Neural crest cell (in vitro differentiated cells): ENCODE data around the gene SPDYE3. TPM values are rescaled to one million over a fixed set of nuclear protein-coding genes. Genes with fewer than 3 reads are reported as not detected.
A peak's percentile ranks its signal among the peaks of the same experiment; 100 is the strongest.

Experiments used
- DNase-seq: peaks from one replicate; pipeline ENCODE4 v3.0.0; 2021; ENCODE audit warnings: low read depth, mixed read lengths, low spot score
- H3K27ac Mint-ChIP-seq: one replicate; pipeline ENCODE4 v1.8.0; 2021; ENCODE audit warnings: mild to moderate bottlenecking, mixed read lengths; ENCODE audit not compliant: unreplicated experiment
- H3K27me3 Mint-ChIP-seq: 2 replicates; pipeline ENCODE4 v1.8.0; 2021; ENCODE audit warnings: low read depth, mild to moderate bottlenecking, mixed read lengths
- H3K36me3 Mint-ChIP-seq: 2 replicates; pipeline ENCODE4 v1.8.0; 2021; ENCODE audit warnings: low read depth, mild to moderate bottlenecking, mixed read lengths
- H3K4me1 Mint-ChIP-seq: 2 replicates; pipeline ENCODE4 v1.8.0; 2021; ENCODE audit warnings: mixed read lengths
- H3K4me3 Mint-ChIP-seq: one replicate; pipeline ENCODE4 v1.8.0; 2021; ENCODE audit warnings: mild to moderate bottlenecking, mixed read lengths
- H3K9me3 Mint-ChIP-seq: 2 replicates; pipeline ENCODE4 v1.8.0; 2021; ENCODE audit warnings: mixed read lengths
- CTCF ChIP-seq: fragments of 200-600 bp; sonication (generic); conservative IDR thresholded peaks from 2 replicates; pipeline ENCODE4 v1.5.0; 2021; ENCODE audit warnings: antibody characterized with exemption, mild to moderate bottlenecking
- total RNA-seq: library from RNA; stranded (reverse); gene quantifications from 2 replicates; pipeline ENCODE4 v1.2.1, GENCODE V29; 2021

SPDYE3 gene
- total RNA-seq, 1 donor from 2014 or later = not detected

GRCh38 chr7:100367676-100368613 lies 60.4 kb downstream of the SPDYE3 start:
- peaks cover 2% of the 10 kb centered on the region for H3K27me3 Mint-ChIP-seq
- no peak for TF ChIP-seq CTCF
- H3K4me1 Mint-ChIP-seq = peaks cover 11% of the 10 kb centered on the region
- no peaks in the 10 kb centered on the region for H3K9me3 Mint-ChIP-seq
- H3K27ac Mint-ChIP-seq = peak overlapping the region; percentile 71
- peaks cover 19% of the 10 kb centered on the region for H3K36me3 Mint-ChIP-seq
- H3K4me3 Mint-ChIP-seq = peak overlapping the region; percentile 47
- DNase-seq = no peak

GRCh38 chr7:100369105-100369504 lies 61.6 kb downstream of the SPDYE3 start:
- TF ChIP-seq CTCF = no peak
- Mint-ChIP-seq H3K27ac (no peak overlapping the region), H3K36me3 (peaks cover 12% of the 10 kb centered on the region), H3K4me3 (no peak overlapping the region), H3K27me3 (peaks cover 2% of the 10 kb centered on the region), H3K4me1 (peaks cover 11% of the 10 kb centered on the region), H3K9me3 (no peaks in the 10 kb centered on the region)
- no peak for DNase-seq

GRCh38 chr7:100370303-100370702 lies 62.8 kb downstream of the SPDYE3 start:
- Mint-ChIP-seq H3K27me3 (peaks cover 2% of the 10 kb centered on the region), H3K4me1 (peaks cover 11% of the 10 kb centered on the region), H3K4me3 (peak overlapping the region; percentile 29), H3K9me3 (no peaks in the 10 kb centered on the region), H3K36me3 (peaks cover 5% of the 10 kb centered on the region), H3K27ac (peak overlapping the region; percentile 8)
- no peak for DNase-seq
- no peak for TF ChIP-seq CTCF

- no peak for DNase-seq
- no peaks in the 10 kb centered on the region for H3K9me3 Mint-ChIP-seq
- peaks cover 2% of the 10 kb centered on the region for H3K27me3 Mint-ChIP-seq
- H3K4me1 Mint-ChIP-seq = peaks cover 11% of the 10 kb centered on the region
- H3K4me3 Mint-ChIP-seq = peak overlapping the region; percentile 49
- H3K27ac Mint-ChIP-seq = no peak overlapping the region
- peaks cover 2% of the 10 kb centered on the region for H3K36me3 Mint-ChIP-seq
- TF ChIP-seq CTCF = no peak
Observed at GRCh38 chr7:100370746-100371145, 63.2 kb downstream of the SPDYE3 start.

- Mint-ChIP-seq H3K4me1 (peaks cover 11% of the 10 kb centered on the region), H3K27me3 (peaks cover 2% of the 10 kb centered on the region), H3K36me3 (peaks cover 2% of the 10 kb centered on the region), H3K27ac (no peak overlapping the region), H3K4me3 (peak overlapping the region; percentile 6), H3K9me3 (no peaks in the 10 kb centered on the region)
- no peak for TF ChIP-seq CTCF
- DNase-seq = no peak
Observed at GRCh38 chr7:100371561-100372171, 64.2 kb downstream of the SPDYE3 start.

Other genes with a start within 250 kb of the SPDYE3 start
- gene ZNF3, start 226.0 kb upstream of the SPDYE3 start, total RNA-seq = 67.1 and 72.3 TPM in 2 replicates
- 142 and 160 TPM in 2 replicates for gene COPS6, start 218.7 kb upstream of the SPDYE3 start, total RNA-seq
- gene MCM7, start 206.3 kb upstream of the SPDYE3 start, total RNA-seq = 420 and 426 TPM in 2 replicates
- gene AP4M1, start 206.1 kb upstream of the SPDYE3 start, total RNA-seq = 22.6 and 23.6 TPM in 2 replicates
- 82.0 and 88.9 TPM in 2 replicates for gene TAF6, start 188.3 kb upstream of the SPDYE3 start, total RNA-seq
- gene CNPY4, start 188.1 kb upstream of the SPDYE3 start, total RNA-seq = 27.7 and 27.9 TPM in 2 replicates
- 2.1 and 2.4 TPM in 2 replicates for gene MBLAC1, start 180.7 kb upstream of the SPDYE3 start, total RNA-seq
- gene LAMTOR4, start 158.8 kb upstream of the SPDYE3 start, total RNA-seq = 134 and 135 TPM in 2 replicates
- gene TRAPPC14, start 149.0 kb upstream of the SPDYE3 start, total RNA-seq = 32.0 and 33.9 TPM in 2 replicates
- 15.3 and 16.6 TPM in 2 replicates for gene GAL3ST4, start 139.1 kb upstream of the SPDYE3 start, total RNA-seq
- gene GPC2, start 130.3 kb upstream of the SPDYE3 start, total RNA-seq = 97.8 and 106 TPM in 2 replicates
- gene STAG3, start 129.8 kb upstream of the SPDYE3 start, total RNA-seq = 1.1 and 1.9 TPM in 2 replicates
- not detected in 2 replicates for gene PVRIG, start 87.8 kb upstream of the SPDYE3 start, total RNA-seq
- 36.5 and 36.6 TPM in 2 replicates for gene PILRB, start 50.4 kb downstream of the SPDYE3 start, total RNA-seq
- 2.6 and 2.7 TPM in 2 replicates for gene PILRA, start 65.8 kb downstream of the SPDYE3 start, total RNA-seq
- gene ZCWPW1, start 121.0 kb downstream of the SPDYE3 start, total RNA-seq = 1.8 and 2.0 TPM in 2 replicates
- 46.9 and 49.8 TPM in 2 replicates for gene MEPCE, start 122.1 kb downstream of the SPDYE3 start, total RNA-seq
- 39.5 and 42.1 TPM in 2 replicates for gene PPP1R35, start 128.8 kb downstream of the SPDYE3 start, total RNA-seq
- gene SPACDR, start 156.6 kb downstream of the SPDYE3 start, total RNA-seq = 1.0 and 1.4 TPM in 2 replicates
- 28.8 and 32.8 TPM in 2 replicates for gene TSC22D4, start 171.5 kb downstream of the SPDYE3 start, total RNA-seq
- 4.8 and 5.2 TPM in 2 replicates for gene NYAP1, start 176.2 kb downstream of the SPDYE3 start, total RNA-seq
- gene AGFG2, start 231.5 kb downstream of the SPDYE3 start, total RNA-seq = 11.6 and 13.3 TPM in 2 replicates